ENCODE data around the gene VAT1.

Gene VAT1

GRCh38 chr17:43026595-43026994, 4.4 kb upstream of the VAT1 start:
- no peak for DNase-seq

- no peak for DNase-seq
These were observed 3.8 kb upstream of the VAT1 start for GRCh38 chr17:43025766-43026537.

- DNase-seq, result peak; percentile 43
These were observed 3.1 kb upstream of the VAT1 start for GRCh38 chr17:43025290-43025657.

- peak; percentile 96 for DNase-seq
These were observed 2.5 kb upstream of the VAT1 start, which contains the start of gene RND2 for GRCh38 chr17:43024407-43025289. TSS of gene RND2 (plus strand) at chr17:43025231. CDS start at chr17:43025348, 117 bp downstream.

GRCh38 chr17:43020789-43021740, 1.1 kb downstream of the VAT1 start:
- peak; percentile 32 for DNase-seq

GRCh38 chr17:43020030-43020621, 2.1 kb downstream of the VAT1 start:
- DNase-seq, result no peak

- DNase-seq, result no peak
These were observed 2.8 kb downstream of the VAT1 start for GRCh38 chr17:43019418-43019817.

- DNase-seq, result no peak
These were observed 3.3 kb downstream of the VAT1 start for GRCh38 chr17:43018932-43019331.

- no peak for DNase-seq
These were observed 4.0 kb downstream of the VAT1 start for GRCh38 chr17:43018008-43018853.

GRCh38 chr17:43016216-43016615, 6.0 kb downstream of the VAT1 start:
- DNase-seq, result no peak

- DNase-seq, result no peak
These were observed 6.6 kb downstream of the VAT1 start for GRCh38 chr17:43015579-43015978.

- no peak for DNase-seq
These were observed 7.3 kb downstream of the VAT1 start for GRCh38 chr17:43014649-43015542.

- DNase-seq, result no peak
These were observed 8.1 kb downstream of the VAT1 start for GRCh38 chr17:43014020-43014648.

GRCh38 chr17:43013296-43013695, 8.9 kb downstream of the VAT1 start:
- no peak for DNase-seq

- no peak for DNase-seq
These were observed 10.3 kb downstream of the VAT1 start for GRCh38 chr17:43011728-43012472.

GRCh38 chr17:43010667-43011308, 11.4 kb downstream of the VAT1 start:
- no peak for DNase-seq

GRCh38 chr17:43006639-43007551, 15.3 kb downstream of the VAT1 start, which contains the start of gene IFI35:
TSS of gene IFI35 (plus strand) at chr17:43006784. CDS start at chr17:43006948, 164 bp downstream.
- DNase-seq, result peak; percentile 21
